A549 (cell line): ENCODE data around the gene ZNF710. TPM values are rescaled to one million over a fixed set of nuclear protein-coding genes. Genes with fewer than 3 reads are reported as not detected.

Experiments used
- ATAC-seq, 2 experiments: fragments of 200-7000 bp in 1 of 2; fragments of >200 bp in 1 of 2; cut with Nextera tagmentation in 1 of 2; cut with Tn5 transposase in 1 of 2; 3 replicates each; pipeline versions ENCODE4 v1.8.0 to v1.9.1; 2018 to 2020; ENCODE audit warnings: mild to moderate bottlenecking in 1 of 2, moderate library complexity in 1 of 2
- CTCF ChIA-PET: fragments of 300-600 bp; sonication (Branson Sonifier 250); formaldehyde crosslinking; extraction: SDS; loops from one replicate; lab custom pipeline; 2021; ENCODE audit warnings: antibody characterized with exemption, inconsistent platforms; lab: Yijun Ruan, JAX
- POLR2A ChIA-PET: fragments of 350-600 bp; formaldehyde crosslinking; extraction: SDS; loops from one replicate; lab custom pipeline; 2021; ENCODE audit warnings: antibody characterized with exemption, inconsistent platforms; lab: Yijun Ruan, JAX
- DNase-seq, 2 experiments: peaks; one replicate each; pipeline versions ENCODE4 v3.0.0 to v3.0.0-alpha.2; 2011 to 2016; ENCODE audit warnings: low read depth in 1 of 2, low spot score in 1 of 2
- FAIRE-seq: peaks from 2 replicates; lab custom pipeline; 2011; peaks lifted over from hg19 to GRCh38; lab: Jason Lieb, UNC
- H3K27ac ChIP-seq, 2 experiments: fragments of >200 bp; sonication (Bioruptor Twin); formaldehyde crosslinking; 3 replicates each; pipeline ENCODE4 v1.5.1; 2016 to 2017
- H3K4me1 ChIP-seq: fragments of >200 bp; sonication (Bioruptor Twin); formaldehyde crosslinking; 3 replicates; pipeline ENCODE4 v1.6.1; 2016
- H3K4me2 ChIP-seq: fragments of >200 bp; sonication (Bioruptor Twin); formaldehyde crosslinking; 3 replicates; pipeline ENCODE4 v1.6.1; 2016
- H3K4me3 ChIP-seq: fragments of >200 bp; sonication (Bioruptor Twin); formaldehyde crosslinking; 3 replicates; pipeline ENCODE4 v1.5.1; 2016
- H3K9me3 ChIP-seq: fragments of >200 bp; sonication (Bioruptor Twin); formaldehyde crosslinking; 3 replicates; pipeline ENCODE4 v1.6.1; 2016
- CBX8 ChIP-seq: fragments of 200-600 bp; sonication (generic); IDR thresholded peaks from 2 replicates; pipeline ENCODE4 v1.6.1; 2016
- CEBPB ChIP-seq, 2 experiments: fragments of >200 bp in 1 of 2; sonication (Bioruptor Twin) in 1 of 2; formaldehyde crosslinking in 1 of 2; IDR thresholded peaks; 2 replicates each; pipeline ENCODE4 v1.6.1; 2012 to 2016
- CHD2 ChIP-seq: fragments of 150-350 bp; IDR thresholded peaks from 2 replicates; pipeline ENCODE4 v1.6.1; 2014; ENCODE audit warnings: low read length; ENCODE audit not compliant: partially characterized antibody
- E2F6 ChIP-seq: IDR thresholded peaks from 2 replicates; pipeline ENCODE4 v1.6.1; 2012; ENCODE audit warnings: low read depth, borderline replicate concordance
- EHF ChIP-seq: fragments of 250-450 bp; sonication (Bioruptor Pico); IDR thresholded peaks from 2 replicates; pipeline ENCODE4 v1.5.0; 2020; ENCODE audit warnings: mild to moderate bottlenecking
- EP300 ChIP-seq, 2 experiments: fragments of >200 bp; sonication (Bioruptor Twin); formaldehyde crosslinking; IDR thresholded peaks; 2 replicates in 1 of 2; 3 replicates in 1 of 2; pipeline ENCODE4 v1.6.1; 2016 to 2017
- ESRRA ChIP-seq: fragments of 150-350 bp; IDR thresholded peaks from 2 replicates; pipeline ENCODE4 v1.6.1; 2014; ENCODE audit warnings: mild to moderate bottlenecking, low read length, borderline replicate concordance
- FOSB ChIP-seq: fragments of 250-450 bp; sonication (Bioruptor Pico); IDR thresholded peaks from 2 replicates; pipeline ENCODE4 v1.5.0; 2020; ENCODE audit warnings: mild to moderate bottlenecking, moderate library complexity
- FOSL2 ChIP-seq, 2 experiments: fragments of 450-650 bp in 1 of 2; fragments of >200 bp in 1 of 2; sonication (Bioruptor Twin) in 1 of 2; formaldehyde crosslinking; IDR thresholded peaks; 2 replicates each; pipeline versions ENCODE4 v1.5.0 to v1.6.1; 2016 to 2020; ENCODE audit warnings: mild to moderate bottlenecking in 1 of 2, moderate library complexity in 1 of 2
- HOXB13 ChIP-seq: fragments of 250-450 bp; sonication (Bioruptor Pico); IDR thresholded peaks from 2 replicates; pipeline ENCODE4 v1.5.0; 2020; ENCODE audit warnings: low read depth, mild to moderate bottlenecking, moderate library complexity
- HOXB5 ChIP-seq: fragments of 250-450 bp; sonication (Bioruptor Pico); IDR thresholded peaks from 2 replicates; pipeline ENCODE4 v1.5.0; 2020; ENCODE audit warnings: mild to moderate bottlenecking, moderate library complexity
- KDM5A ChIP-seq: fragments of 200-600 bp; sonication (generic); IDR thresholded peaks from 2 replicates; pipeline ENCODE4 v1.6.1; 2016; ENCODE audit warnings: antibody characterized with exemption, mild to moderate bottlenecking
- MAFK ChIP-seq: fragments of 450-650 bp; IDR thresholded peaks from 2 replicates; pipeline ENCODE4 v1.6.1; 2014; ENCODE audit not compliant: partially characterized antibody
- MAX ChIP-seq: IDR thresholded peaks from 2 replicates; pipeline ENCODE4 v1.6.1; 2012
- NFE2L2 ChIP-seq: fragments of 150-350 bp; conservative IDR thresholded peaks from 2 replicates; pipeline ENCODE4 v1.6.1; 2014; ENCODE audit warnings: low read length
- NR3C1 ChIP-seq: fragments of >200 bp; sonication (Bioruptor Twin); formaldehyde crosslinking; IDR thresholded peaks from 3 replicates; pipeline ENCODE4 v1.6.1; 2017
- PBX3 ChIP-seq: IDR thresholded peaks from 2 replicates; pipeline ENCODE4 v1.6.1; 2012
- PHF8 ChIP-seq: fragments of 200-600 bp; sonication (generic); IDR thresholded peaks from 2 replicates; pipeline ENCODE4 v1.6.1; 2016; ENCODE audit warnings: low read depth, mild to moderate bottlenecking, antibody characterized with exemption, moderate library complexity, borderline replicate concordance
- POLR2A ChIP-seq: IDR thresholded peaks from 2 replicates; pipeline ENCODE4 v1.6.1; 2012; ENCODE audit warnings: mild to moderate bottlenecking, low read length
- POLR2AphosphoS2 ChIP-seq: conservative IDR thresholded peaks from 2 replicates; pipeline ENCODE4 v1.6.1; 2012; ENCODE audit warnings: low read length, improper control_type of control experiment, inconsistent platforms
- RCOR1 ChIP-seq: fragments of 150-350 bp; IDR thresholded peaks from 2 replicates; pipeline ENCODE4 v1.6.1; 2014; ENCODE audit warnings: antibody characterized with exemption, low read length, low read depth
- SMC3 ChIP-seq: fragments of >200 bp; sonication (Bioruptor Twin); formaldehyde crosslinking; IDR thresholded peaks from 3 replicates; pipeline ENCODE4 v1.6.1; 2018; ENCODE audit warnings: inconsistent platforms
- TP53 ChIP-seq: fragments of 250-450 bp; sonication (Bioruptor Pico); IDR thresholded peaks from 2 replicates; pipeline ENCODE4 v1.5.0; 2021; ENCODE audit warnings: mild to moderate bottlenecking, moderate library complexity
- USF2 ChIP-seq: fragments of 450-650 bp; IDR thresholded peaks from 2 replicates; pipeline ENCODE4 v1.6.1; 2014; ENCODE audit warnings: antibody characterized with exemption
- ZC3H11A ChIP-seq: fragments of 450-650 bp; IDR thresholded peaks from 2 replicates; pipeline ENCODE4 v1.6.1; 2014; ENCODE audit warnings: antibody characterized with exemption, mild to moderate bottlenecking
- ZFP36 ChIP-seq: fragments of 450-650 bp; IDR thresholded peaks from 2 replicates; pipeline ENCODE4 v1.6.1; 2014; ENCODE audit warnings: borderline replicate concordance; ENCODE audit not compliant: partially characterized antibody
- WGBS: methylation state at CpG from one replicate; pipeline ENCODE4 v1.1.6; 2017; ENCODE audit errors: missing lambda C conversion rate; 5-methylcytosine and 5-hydroxymethylcytosine counted together
- polyA plus RNA-seq, 4 experiments: library from polyadenylated mRNA; depleted of rRNA in 3 of 4; stranded (reverse); fragments of >200 nt; fragmentation: RNase III in 1 of 4; extraction: RNeasy Plus Mini Kit Qiagen cat#74134 plus additional on column Dnase treatment in 1 of 4; gene quantifications; 2 replicates in 3 of 4; 3 replicates in 1 of 4; pipeline ENCODE4 v1.2.3, GENCODE V29; 2011 to 2017

The ZNF710 gene
- polyA plus RNA-seq, 2 of the 4 experiments (the other 2 are of a cell fraction), result 2.6 to 7.8 TPM

GRCh38 chr15:90044916-90045371 is 43.8 kb downstream of the ZNF710 start:
- no peak overlapping the region for H3K4me2 ChIP-seq
- no peaks in the 10 kb centered on the region for H3K9me3 ChIP-seq
- H3K27ac ChIP-seq, result no peak overlapping the region
- DNase-seq, result no peak
- CTCF ChIA-PET, result interaction anchor here (0.5 to 3.0 kb wide), 5 partner anchors 27 to 982 kb away, joined by 3 to 12 read pairs (median 3); no protein-coding TSS in a partner anchor
- H3K4me3 ChIP-seq, result no peak overlapping the region
- ATAC-seq, result no peak
- H3K4me1 ChIP-seq, result 0 out of 3 replicates have a peak, but pooled peaks cover 3% of the 10 kb centered on the region
- POLR2A ChIA-PET, result interaction anchor here (1.2 kb wide), 1 partner anchor 132 kb away, joined by 3 read pairs; the partner anchor contains the start of gene ARPIN
- 95% methylated on average over 4 of the region's 4 CpGs for WGBS
- FAIRE-seq, result no peak
- TF ChIP-seq TP53, result no peak
- no peak for TF ChIP-seq KDM5A
- no peak for TF ChIP-seq USF2
- TF ChIP-seq PHF8, result no peak
- TF ChIP-seq NR3C1, result no peak
- no peak for TF ChIP-seq EHF (CRISPR knock-in tag)
- no peak for TF ChIP-seq MAX
- TF ChIP-seq CEBPB (IDR thresholded peaks at IDR 0.05), result no peak
- TF ChIP-seq POLR2AphosphoS2, result no peak
- no peak for TF ChIP-seq HOXB5 (CRISPR knock-in tag)
- TF ChIP-seq HOXB13 (CRISPR knock-in tag), result no peak
- no peak for TF ChIP-seq FOSB
- no peak for TF ChIP-seq ZC3H11A
- no peak for TF ChIP-seq ESRRA
- TF ChIP-seq ZFP36, result no peak
- no peak for TF ChIP-seq FOSL2 (IDR thresholded peaks at IDR 0.05)
- TF ChIP-seq FOSL2 (CRISPR knock-in tag; IDR thresholded peaks at IDR 0.05), result no peak
- TF ChIP-seq EP300 (IDR thresholded peaks at IDR 0.05), result no peak
- no peak for TF ChIP-seq E2F6

GRCh38 chr15:90046289-90046688 is 45.2 kb downstream of the ZNF710 start:
- DNase-seq (no peak), ATAC-seq (no peak), FAIRE-seq (no peak)
- no peaks in the 10 kb centered on the region for H3K4me1 ChIP-seq
- TF ChIP-seq FOSB (no peak), PBX3 (no peak), MAFK (no peak), CBX8 (no peak), EHF (CRISPR knock-in tag) (no peak), USF2 (no peak), TP53 (no peak), ZC3H11A (no peak), RCOR1 (no peak), POLR2A (no peak), SMC3 (no peak), CHD2 (no peak), NFE2L2 (no peak), HOXB13 (CRISPR knock-in tag) (no peak)
- no peak overlapping the region for H3K4me3 ChIP-seq
- WGBS, result 78% methylated on average over 7 of the region's 7 CpGs
- H3K27ac ChIP-seq, result no peak overlapping the region
- no peak overlapping the region for H3K4me2 ChIP-seq
- CTCF ChIA-PET, result interaction anchor here (1.0 to 3.0 kb wide), 3 partner anchors 25 to 285 kb away, joined by 3 to 12 read pairs (median 4); no protein-coding TSS in a partner anchor
- POLR2A ChIA-PET, result no interaction called here
- H3K9me3 ChIP-seq, result no peaks in the 10 kb centered on the region
